Measurements from ENCODE around the gene RBBP7. TPM values are rescaled to one million over a fixed set of nuclear protein-coding genes. Genes with fewer than 3 reads are reported as not detected.
A peak's percentile ranks its signal among the peaks of the same experiment; 100 is the strongest.

The RBBP7 gene
- total RNA-seq, 1 donor from 2014 or later: 174 TPM

DNA sequence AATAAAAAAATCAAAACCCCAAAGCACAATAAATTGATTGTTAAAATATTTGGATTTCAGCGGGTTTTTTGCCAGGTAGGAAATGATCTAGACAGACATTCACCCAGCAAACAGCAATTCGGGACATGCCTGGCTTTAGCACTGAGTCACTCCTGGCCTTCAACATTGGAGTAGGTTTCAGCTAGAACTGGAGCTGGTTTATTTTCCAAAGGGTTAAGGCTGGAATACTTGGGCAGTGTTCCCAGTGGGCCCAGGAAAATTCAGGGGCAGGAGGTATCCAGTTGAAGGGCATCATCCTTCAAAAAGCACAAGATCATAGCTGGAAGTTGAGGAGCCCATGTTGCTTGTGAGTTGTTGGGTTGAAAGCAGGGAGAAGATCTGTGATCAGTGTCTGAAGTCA, 42.9 kb downstream of the RBBP7 start:
- no peak for DNase-seq (ENCODE audit: low read depth, low spot score)

- peak; percentile 49 for DNase-seq (ENCODE audit: low read depth, low spot score)
These were observed 44.0 kb downstream of the RBBP7 start for GRCh38 chrX:16826207-16826606.

DNA sequence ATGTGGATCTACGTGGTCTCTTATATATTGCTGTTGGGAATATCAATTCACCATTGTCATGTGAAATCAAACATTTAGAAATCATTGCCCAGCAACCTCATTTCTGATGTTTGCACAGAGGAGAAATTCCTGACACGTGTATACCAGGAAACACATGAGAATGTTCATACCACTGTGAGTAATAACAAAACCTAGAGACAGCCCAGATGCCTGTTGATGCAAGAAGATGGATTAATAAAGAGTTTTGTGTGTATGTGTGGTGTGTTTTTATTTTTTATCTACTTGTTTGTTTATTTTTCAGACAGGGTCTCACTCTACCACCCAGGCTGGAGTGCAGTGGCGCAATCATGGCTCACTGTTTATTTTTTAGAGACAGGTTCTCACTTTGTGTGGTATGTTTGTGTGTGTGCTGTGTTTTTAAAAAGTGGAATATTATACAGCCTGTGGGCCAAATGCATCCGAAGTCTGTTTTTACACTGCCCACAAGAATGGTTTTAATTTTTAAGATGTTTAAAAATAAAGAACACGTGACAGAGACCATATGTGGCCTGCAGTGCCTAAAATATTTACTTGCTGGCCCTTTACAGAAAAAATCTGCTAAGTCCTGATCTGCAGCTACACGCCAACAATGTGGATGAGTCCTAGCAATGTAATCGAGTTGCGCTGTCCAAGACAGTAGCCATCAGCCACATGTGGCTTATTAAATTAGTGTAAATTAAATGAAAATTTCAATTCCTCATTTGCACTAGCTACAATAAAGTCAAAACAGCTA, 44.7 kb downstream of the RBBP7 start:
- peak; percentile 64 for DNase-seq (ENCODE audit: low read depth, low spot score)

DNA sequence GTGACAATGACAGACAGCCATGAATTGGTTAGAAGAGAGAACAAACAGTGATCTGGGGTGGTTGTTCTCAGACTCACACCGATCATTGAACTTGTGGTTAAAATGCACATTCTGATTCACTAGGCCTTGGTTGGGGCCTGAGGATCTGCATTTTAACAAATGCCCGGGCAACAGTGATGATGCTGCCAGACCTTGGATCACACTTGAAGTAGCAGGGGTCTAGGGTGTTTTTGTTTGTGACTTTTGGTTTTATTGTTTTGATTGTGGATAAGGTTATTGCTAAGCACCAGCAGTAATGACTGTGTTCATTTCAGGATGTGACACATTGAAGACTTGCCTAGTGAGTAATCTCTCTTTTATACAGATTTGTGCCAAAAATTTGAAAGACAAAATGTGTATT, 47.4 kb downstream of the RBBP7 start:
- DNase-seq (ENCODE audit: low read depth, low spot score): peak; percentile 81

DNA sequence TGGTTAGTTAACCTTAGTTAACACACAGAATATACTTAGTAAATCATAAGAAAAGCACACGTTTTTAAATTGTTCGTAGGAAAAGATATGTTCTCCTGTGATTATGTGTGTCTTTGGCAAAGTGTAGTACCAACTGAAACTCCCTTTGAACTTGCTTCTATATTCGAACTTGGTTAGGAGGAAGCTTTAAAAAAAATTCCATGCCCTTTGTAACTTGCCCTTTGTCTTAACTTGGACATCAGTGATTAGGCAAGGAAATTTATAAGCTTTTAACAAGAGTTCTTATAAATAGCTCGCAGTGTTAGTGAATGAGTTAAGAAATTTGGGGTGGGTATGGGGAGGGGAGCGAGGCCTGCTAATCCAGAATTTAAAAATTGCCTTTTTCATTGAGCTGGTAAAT, 50.5 kb downstream of the RBBP7 start:
- DNase-seq (ENCODE audit: low read depth, low spot score): no peak

GRCh38 chrX:16814597-16814996, 55.6 kb downstream of the RBBP7 start:
- DNase-seq (ENCODE audit: low read depth, low spot score): no peak

GRCh38 chrX:16807976-16808542, 62.1 kb downstream of the RBBP7 start:
- no peak for DNase-seq (ENCODE audit: low read depth, low spot score)

DNA sequence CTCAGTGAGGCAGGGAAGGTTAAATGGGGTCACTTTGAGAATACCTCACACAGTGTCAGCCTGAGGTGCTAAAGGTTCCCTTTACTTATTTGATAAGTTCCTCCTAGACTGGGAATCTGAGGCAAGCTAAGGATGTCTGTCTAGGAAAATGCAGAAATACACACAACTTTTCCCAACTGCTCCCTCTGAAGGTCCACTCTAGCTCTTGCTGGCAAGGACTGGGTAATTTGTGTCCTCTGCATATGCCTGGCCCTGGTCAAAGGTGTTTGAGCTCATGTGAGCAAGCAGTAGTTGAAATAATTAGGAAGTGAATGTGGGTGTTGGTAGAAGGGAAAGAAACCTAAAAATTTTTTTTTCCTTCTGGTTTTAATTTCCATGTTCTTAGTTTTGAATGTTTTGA, 62.6 kb downstream of the RBBP7 start:
- no peak for DNase-seq (ENCODE audit: low read depth, low spot score)

DNA sequence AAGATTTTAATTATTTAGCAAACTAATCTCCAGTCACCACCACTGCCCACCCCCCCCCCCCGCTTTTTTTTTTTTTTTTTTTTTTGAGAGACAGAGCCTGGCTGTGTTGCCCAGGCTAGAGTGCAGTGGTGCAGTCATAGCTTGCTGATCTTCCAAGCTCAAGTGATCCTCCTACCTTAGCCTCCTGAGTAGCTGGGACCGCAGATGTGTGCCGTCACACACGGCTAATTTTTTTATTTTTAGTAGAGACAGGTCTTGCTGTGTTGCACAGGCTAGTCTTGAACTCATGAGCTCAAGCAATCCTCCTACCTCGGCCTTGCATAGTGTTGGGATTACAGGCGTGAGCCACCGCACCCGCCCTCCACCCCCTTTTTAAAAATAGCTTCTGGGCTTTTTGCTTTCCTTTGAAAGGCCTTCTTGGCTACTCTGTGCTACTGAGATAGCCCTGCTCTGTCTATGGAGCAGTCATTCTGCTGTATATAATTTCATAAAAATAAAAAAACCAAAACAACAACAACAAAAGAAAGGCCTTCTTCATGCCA, 65.2 kb downstream of the RBBP7 start:
- DNase-seq (ENCODE audit: low read depth, low spot score): no peak

DNA sequence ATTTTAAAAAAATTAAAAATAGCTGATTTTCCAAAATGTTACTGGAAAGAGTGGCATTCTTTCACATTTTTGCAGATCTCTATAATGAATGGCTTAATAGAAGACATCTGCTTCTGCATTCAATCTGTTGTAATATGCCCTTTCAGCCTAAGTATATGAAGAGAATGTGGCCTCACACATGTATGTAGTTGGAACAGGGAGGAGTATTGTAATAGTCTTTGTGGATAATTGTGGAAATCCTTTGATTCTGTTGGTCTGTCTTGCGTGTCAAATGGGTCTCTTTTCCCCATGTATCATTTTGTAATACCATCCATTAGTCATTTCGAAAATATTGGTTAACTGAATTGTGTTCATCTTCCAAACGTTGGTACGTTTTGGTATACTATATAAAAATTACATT, 72.3 kb downstream of the RBBP7 start:
- no peak for DNase-seq (ENCODE audit: low read depth, low spot score)

DNA sequence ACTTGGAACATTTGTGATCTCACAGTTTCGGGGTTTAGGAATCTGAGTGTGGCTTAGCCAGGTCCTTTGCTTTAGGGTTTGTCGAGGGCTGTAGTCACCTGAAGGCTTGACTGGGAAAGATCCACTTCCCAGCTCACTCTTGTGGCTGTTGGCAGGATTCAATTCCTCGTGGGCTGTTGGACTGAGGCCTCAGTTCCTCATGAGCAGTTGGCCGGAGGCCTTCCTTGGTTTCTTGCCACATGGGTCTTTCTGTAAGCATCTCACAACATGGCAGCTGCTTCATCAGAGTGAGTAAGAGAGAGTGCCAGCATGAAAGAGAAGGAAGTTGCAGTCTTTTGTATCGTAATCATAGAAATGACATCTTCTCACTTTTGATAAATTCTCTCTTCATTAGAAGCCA, 72.8 kb downstream of the RBBP7 start:
- no peak for DNase-seq (ENCODE audit: low read depth, low spot score)

DNA sequence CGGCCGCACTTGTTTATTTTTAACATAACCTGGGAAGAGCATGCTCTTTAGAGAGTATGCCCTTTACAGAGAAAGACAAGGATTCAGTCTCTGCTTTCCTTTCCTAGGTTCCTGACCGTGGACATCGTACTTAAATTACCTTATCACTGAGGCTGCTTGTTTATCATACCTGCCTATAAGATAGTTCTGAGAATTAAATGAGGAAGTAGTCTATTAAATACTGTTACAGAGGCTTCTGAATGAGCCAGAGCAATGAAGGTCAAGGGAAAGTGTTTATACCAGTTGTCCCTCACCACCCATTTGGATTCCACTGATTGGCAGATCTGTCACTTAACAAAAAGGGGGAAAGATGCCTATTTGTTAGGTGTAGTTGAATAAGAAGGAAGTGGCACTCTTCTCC, 73.9 kb downstream of the RBBP7 start:
- no peak for DNase-seq (ENCODE audit: low read depth, low spot score)

Other genes with a start within 250 kb of the RBBP7 start
- gene S100G, start 220.2 kb downstream of the RBBP7 start, total RNA-seq: not detected in 2 replicates
- 14.4 and 14.8 TPM in 2 replicates for gene CTPS2, start 157.7 kb downstream of the RBBP7 start, total RNA-seq
- 30.2 and 31.4 TPM in 2 replicates for gene SYAP1, start 150.8 kb downstream of the RBBP7 start, total RNA-seq
- 5.6 and 6.6 TPM in 2 replicates for gene TXLNG, start 83.9 kb downstream of the RBBP7 start, total RNA-seq
- 3.4 and 3.8 TPM in 2 replicates for gene REPS2, start 76.3 kb upstream of the RBBP7 start, total RNA-seq